Bronchial epithelial cell (primary cell): ENCODE measurements around the gene SHB. TPM values are rescaled to one million over a fixed set of nuclear protein-coding genes. Genes with fewer than 3 reads are reported as not detected.

Source experiments
- DNase-seq: peaks from one replicate; pipeline ENCODE4 v3.0.0-alpha.2; 2010; ENCODE audit warnings: low read depth
- FAIRE-seq: peaks from 2 replicates; lab custom pipeline; 2011; peaks lifted over from hg19 to GRCh38; lab: Jason Lieb, UNC
- H3K27me3 ChIP-seq: 2 replicates; pipeline ENCODE4 v1.5.1; 2011; ENCODE audit warnings: low read length; ENCODE audit not compliant: control insufficient read depth, insufficient read depth
- H3K36me3 ChIP-seq: 2 replicates; pipeline ENCODE4 v1.5.1; 2011; ENCODE audit warnings: low read length; ENCODE audit not compliant: control insufficient read depth, insufficient read depth
- H3K4me3 ChIP-seq: 2 replicates; pipeline ENCODE4 v1.5.1; 2011; ENCODE audit warnings: mild to moderate bottlenecking, low read depth, low read length, control low read depth
- CTCF ChIP-seq: IDR thresholded peaks from 2 replicates; pipeline ENCODE4 v1.5.1; 2011; ENCODE audit warnings: mild to moderate bottlenecking, moderate library complexity, low read length, control low read depth, inconsistent platforms; ENCODE audit not compliant: insufficient read depth, severe bottlenecking
- total RNA-seq: library from RNA; depleted of rRNA; stranded (reverse); fragments of >200 nt; gene quantifications from 2 replicates; pipeline ENCODE4 v1.2.1, GENCODE V29; 2014

The SHB gene
- total RNA-seq, 1 donor from 2014 or later, result 14.5 TPM

GRCh38 chr9:38035873-38036272, 33.2 kb downstream of the SHB start:
- TF ChIP-seq CTCF, result no peak
- FAIRE-seq, result no peak
- no peak overlapping the region for H3K4me3 ChIP-seq

GRCh38 chr9:38033941-38034340, 35.1 kb downstream of the SHB start:
- FAIRE-seq (no peak), DNase-seq (no peak)
- H3K27me3 ChIP-seq, result no peaks in the 10 kb centered on the region
- no peak overlapping the region for H3K4me3 ChIP-seq
- no peaks in the 10 kb centered on the region for H3K36me3 ChIP-seq
- TF ChIP-seq CTCF, result no peak

More at GRCh38 chr9:38035873-38036272, 33.2 kb downstream of the SHB start:
- H3K36me3 ChIP-seq, result no peaks in the 10 kb centered on the region
- DNase-seq, result peak; percentile 79
- H3K27me3 ChIP-seq, result no peaks in the 10 kb centered on the region

GRCh38 chr9:38032266-38033110, 36.5 kb downstream of the SHB start:
- TF ChIP-seq CTCF, result no peak
- Histone ChIP-seq H3K4me3 (no peak overlapping the region), H3K27me3 (no peaks in the 10 kb centered on the region), H3K36me3 (no peaks in the 10 kb centered on the region)
- FAIRE-seq, result no peak
- peak; percentile 42 for DNase-seq

- Histone ChIP-seq H3K36me3 (no peaks in the 10 kb centered on the region), H3K27me3 (no peaks in the 10 kb centered on the region), H3K4me3 (no peak overlapping the region)
- no peak for FAIRE-seq
- TF ChIP-seq CTCF, result no peak
- no peak for DNase-seq
Measured at GRCh38 chr9:38031594-38031993, 37.4 kb downstream of the SHB start.

GRCh38 chr9:38030658-38031057, 38.4 kb downstream of the SHB start:
- no peak overlapping the region for H3K4me3 ChIP-seq
- H3K27me3 ChIP-seq, result no peaks in the 10 kb centered on the region
- no peak for TF ChIP-seq CTCF
- DNase-seq (no peak), FAIRE-seq (no peak)
- no peaks in the 10 kb centered on the region for H3K36me3 ChIP-seq
